Measurements from ENCODE around the gene UBE2E2. TPM values are rescaled to one million over a fixed set of nuclear protein-coding genes. Genes with fewer than 3 reads are reported as not detected.

Gene UBE2E2
- total RNA-seq, 1 donor from 2014 or later, result 61.3 TPM

DNA sequence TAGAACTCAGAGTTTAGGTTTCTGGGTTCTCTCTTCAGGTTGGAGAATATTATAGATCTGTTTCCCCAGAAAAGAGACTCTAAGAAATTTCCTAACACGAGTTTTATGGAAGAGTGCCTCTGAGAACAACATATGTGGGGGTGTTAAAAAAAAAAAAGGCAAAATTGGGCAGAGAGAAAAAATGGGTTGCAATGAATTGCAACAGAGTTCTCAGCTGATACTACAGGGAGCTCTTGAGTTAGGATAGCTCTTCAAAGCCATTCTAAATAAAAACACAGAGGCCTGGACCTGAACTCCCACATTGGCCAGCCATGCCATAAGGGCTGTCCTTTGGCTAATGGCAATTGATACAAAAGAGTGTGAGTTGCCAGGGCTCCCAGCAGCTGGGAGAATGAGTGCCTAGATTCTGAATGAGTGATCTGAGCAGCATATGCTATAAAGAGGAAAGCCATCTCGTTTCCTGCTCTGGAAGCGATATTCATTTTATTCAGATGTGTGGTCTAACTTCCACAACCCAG lies 20.1 kb upstream of the UBE2E2 start:
- no peaks in the 10 kb centered on the region for H3K27me3 ChIP-seq (ENCODE audit: control insufficient read depth, insufficient read depth, low read length)

DNA sequence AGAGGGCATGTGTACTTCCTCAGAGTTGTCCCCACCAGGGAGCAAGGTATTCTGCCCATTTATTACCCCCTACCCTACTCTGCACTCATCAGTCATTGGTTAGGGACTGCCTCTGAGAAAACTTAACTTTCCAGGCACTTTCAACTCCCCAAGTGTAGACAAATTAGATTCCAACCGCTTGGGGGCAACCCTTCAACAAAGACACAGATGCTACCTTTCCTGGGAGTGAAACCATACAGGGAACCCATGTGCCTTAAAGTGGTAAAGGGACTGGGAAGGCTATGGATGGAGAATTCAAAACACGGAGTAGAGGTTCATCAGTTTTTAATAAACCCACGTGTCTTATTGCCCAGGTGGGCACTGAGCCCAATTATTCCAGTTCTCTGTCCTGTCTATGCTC lies 19.4 kb upstream of the UBE2E2 start:
- H3K4me3 ChIP-seq (ENCODE audit: low read depth, low read length), result no peak overlapping the region
- no peaks in the 10 kb centered on the region for H3K27me3 ChIP-seq (ENCODE audit: control insufficient read depth, insufficient read depth, low read length)
- peak; percentile 58 for TF ChIP-seq CTCF (IDR thresholded peaks at IDR 0.05; ENCODE audit: insufficient read depth, low read length, severe bottlenecking)
- DNase-seq (ENCODE audit: low read depth), result peak; percentile 59
- FAIRE-seq, result no peak
- no peaks in the 10 kb centered on the region for H3K36me3 ChIP-seq (ENCODE audit: control insufficient read depth, insufficient read depth, low read length)

More for the DNA sequence above, 20.1 kb upstream of the UBE2E2 start:
- DNase-seq (ENCODE audit: low read depth) (no peak), FAIRE-seq (no peak)
- no peak overlapping the region for H3K4me3 ChIP-seq (ENCODE audit: low read depth, low read length)
- TF ChIP-seq CTCF (IDR thresholded peaks at IDR 0.05; ENCODE audit: insufficient read depth, low read length, severe bottlenecking), result no peak
- H3K36me3 ChIP-seq (ENCODE audit: control insufficient read depth, insufficient read depth, low read length), result no peaks in the 10 kb centered on the region

DNA sequence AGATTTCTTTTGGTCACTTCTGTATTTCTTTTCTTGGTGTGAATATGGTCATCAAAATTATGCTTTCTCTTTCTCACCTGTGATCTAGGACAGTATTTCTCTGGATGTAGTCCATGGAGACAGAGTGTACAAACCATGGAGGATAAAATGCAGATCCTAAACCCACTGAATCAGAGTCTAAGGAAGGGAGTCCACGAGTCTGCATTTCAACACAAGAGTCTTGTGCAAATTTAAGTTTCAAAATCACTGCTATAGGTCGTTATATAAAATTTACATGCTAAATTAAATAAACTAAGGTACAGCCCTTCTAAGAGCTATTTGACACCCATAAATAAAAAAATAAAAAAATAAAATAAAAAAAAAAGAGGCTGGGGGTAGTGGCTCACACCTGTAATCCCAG lies 17.3 kb upstream of the UBE2E2 start:
- no peak for TF ChIP-seq CTCF (IDR thresholded peaks at IDR 0.05; ENCODE audit: insufficient read depth, low read length, severe bottlenecking)
- no peak for FAIRE-seq
- no peaks in the 10 kb centered on the region for H3K36me3 ChIP-seq (ENCODE audit: control insufficient read depth, insufficient read depth, low read length)
- H3K27me3 ChIP-seq (ENCODE audit: control insufficient read depth, insufficient read depth, low read length), result no peaks in the 10 kb centered on the region
- no peak overlapping the region for H3K4me3 ChIP-seq (ENCODE audit: low read depth, low read length)
- DNase-seq (ENCODE audit: low read depth), result no peak

- FAIRE-seq (no peak), DNase-seq (ENCODE audit: low read depth) (no peak)
- Histone ChIP-seq H3K27me3 (ENCODE audit: control insufficient read depth, insufficient read depth, low read length) (peaks cover 3% of the 10 kb centered on the region), H3K4me3 (ENCODE audit: low read depth, low read length) (no peak overlapping the region), H3K36me3 (ENCODE audit: control insufficient read depth, insufficient read depth, low read length) (no peaks in the 10 kb centered on the region)
- TF ChIP-seq CTCF (IDR thresholded peaks at IDR 0.05; ENCODE audit: insufficient read depth, low read length, severe bottlenecking), result no peak
Measured at GRCh38 chr3:23189187-23189586, 13.9 kb upstream of the UBE2E2 start.

- no peak for FAIRE-seq
- no peak for DNase-seq (ENCODE audit: low read depth)
- Histone ChIP-seq H3K27me3 (ENCODE audit: control insufficient read depth, insufficient read depth, low read length) (peaks cover 8% of the 10 kb centered on the region), H3K4me3 (ENCODE audit: low read depth, low read length) (no peak overlapping the region), H3K36me3 (ENCODE audit: control insufficient read depth, insufficient read depth, low read length) (no peaks in the 10 kb centered on the region)
- no peak for TF ChIP-seq CTCF (IDR thresholded peaks at IDR 0.05; ENCODE audit: insufficient read depth, low read length, severe bottlenecking)
Measured at GRCh38 chr3:23192816-23193215, 10.3 kb upstream of the UBE2E2 start.

GRCh38 chr3:23193831-23194230 lies 9.3 kb upstream of the UBE2E2 start:
- H3K36me3 ChIP-seq (ENCODE audit: control insufficient read depth, insufficient read depth, low read length), result no peaks in the 10 kb centered on the region
- TF ChIP-seq CTCF (IDR thresholded peaks at IDR 0.05; ENCODE audit: insufficient read depth, low read length, severe bottlenecking), result no peak
- H3K27me3 ChIP-seq (ENCODE audit: control insufficient read depth, insufficient read depth, low read length), result peaks cover 8% of the 10 kb centered on the region
- H3K4me3 ChIP-seq (ENCODE audit: low read depth, low read length), result no peak overlapping the region
- FAIRE-seq (no peak), DNase-seq (ENCODE audit: low read depth) (no peak)
